ENCODE data around the gene ALCAM.

Gene ALCAM

DNA sequence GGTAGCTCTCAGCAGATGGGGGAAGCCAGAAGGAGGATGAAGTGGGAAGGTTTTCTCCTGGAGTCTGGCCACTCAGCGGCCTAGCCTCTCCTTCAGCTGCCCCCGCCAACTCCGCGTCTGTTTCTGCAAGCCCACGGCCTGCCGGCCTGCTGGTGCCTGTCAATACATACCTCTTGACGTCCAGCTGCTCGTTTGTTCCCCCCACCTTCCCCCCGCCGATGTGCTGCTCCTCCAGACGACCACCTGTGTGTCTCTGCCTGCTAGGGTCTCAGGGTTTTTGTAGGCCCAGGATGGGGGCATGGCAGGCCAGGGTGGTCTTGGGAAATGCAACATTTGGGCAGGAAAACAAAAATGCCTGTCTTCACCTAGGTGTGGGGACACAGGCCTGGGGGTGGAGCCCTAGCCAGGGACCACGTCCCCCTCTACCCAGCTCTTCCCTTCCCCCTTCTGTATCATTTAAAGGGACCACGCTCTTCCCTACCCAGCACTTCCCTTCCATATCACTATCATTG is 137.8 kb downstream of the ALCAM start:
- TF ChIP-seq, protein P1, sequence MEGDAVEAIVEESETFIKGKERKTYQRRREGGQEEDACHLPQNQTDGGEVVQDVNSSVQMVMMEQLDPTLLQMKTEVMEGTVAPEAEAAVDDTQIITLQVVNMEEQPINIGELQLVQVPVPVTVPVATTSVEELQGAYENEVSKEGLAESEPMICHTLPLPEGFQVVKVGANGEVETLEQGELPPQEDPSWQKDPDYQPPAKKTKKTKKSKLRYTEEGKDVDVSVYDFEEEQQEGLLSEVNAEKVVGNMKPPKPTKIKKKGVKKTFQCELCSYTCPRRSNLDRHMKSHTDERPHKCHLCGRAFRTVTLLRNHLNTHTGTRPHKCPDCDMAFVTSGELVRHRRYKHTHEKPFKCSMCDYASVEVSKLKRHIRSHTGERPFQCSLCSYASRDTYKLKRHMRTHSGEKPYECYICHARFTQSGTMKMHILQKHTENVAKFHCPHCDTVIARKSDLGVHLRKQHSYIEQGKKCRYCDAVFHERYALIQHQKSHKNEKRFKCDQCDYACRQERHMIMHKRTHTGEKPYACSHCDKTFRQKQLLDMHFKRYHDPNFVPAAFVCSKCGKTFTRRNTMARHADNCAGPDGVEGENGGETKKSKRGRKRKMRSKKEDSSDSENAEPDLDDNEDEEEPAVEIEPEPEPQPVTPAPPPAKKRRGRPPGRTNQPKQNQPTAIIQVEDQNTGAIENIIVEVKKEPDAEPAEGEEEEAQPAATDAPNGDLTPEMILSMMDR (IDR thresholded peaks at IDR 0.05; ENCODE audit: low read depth, low read length, missing control alignments): no peak
- no peak for DNase-seq (ENCODE audit: extremely low read depth, low read depth)
- no peak overlapping the region for H3K4me3 ChIP-seq (replicated peaks; ENCODE audit: low read depth, low read length)

- TF ChIP-seq, protein P1 (IDR thresholded peaks at IDR 0.05; ENCODE audit: low read depth, low read length, missing control alignments): no peak
- DNase-seq (ENCODE audit: extremely low read depth, low read depth): no peak
- H3K4me3 ChIP-seq (replicated peaks; ENCODE audit: low read depth, low read length): no peak overlapping the region
Observed at GRCh38 chr3:105505170-105505569, 138.5 kb downstream of the ALCAM start.

- TF ChIP-seq, protein P1 (IDR thresholded peaks at IDR 0.05; ENCODE audit: low read depth, low read length, missing control alignments): no peak
- no peak overlapping the region for H3K4me3 ChIP-seq (replicated peaks; ENCODE audit: low read depth, low read length)
- no peak for DNase-seq (ENCODE audit: extremely low read depth, low read depth)
Observed at GRCh38 chr3:105511031-105511430, 144.3 kb downstream of the ALCAM start.

DNA sequence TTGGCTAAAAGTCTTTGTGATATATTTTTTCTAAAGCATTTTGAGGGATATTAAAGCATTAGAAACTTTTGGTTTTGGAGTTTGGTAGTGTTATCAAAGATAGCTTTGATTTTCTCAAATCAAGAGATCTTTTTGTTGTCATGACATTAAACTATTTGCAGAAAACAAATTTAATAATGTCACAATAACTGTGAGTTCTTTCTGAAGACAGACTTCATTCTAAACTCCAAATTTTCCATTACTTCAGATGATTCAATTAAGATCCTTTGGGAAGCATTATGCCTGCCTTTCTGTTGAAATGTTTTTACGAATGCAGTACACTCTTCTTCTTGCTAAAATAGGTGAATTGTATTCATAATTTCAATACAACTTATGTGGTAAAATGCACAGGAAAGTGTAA is 145.4 kb downstream of the ALCAM start:
- no peak overlapping the region for H3K4me3 ChIP-seq (replicated peaks; ENCODE audit: low read depth, low read length)
- TF ChIP-seq, protein P1 (IDR thresholded peaks at IDR 0.05; ENCODE audit: low read depth, low read length, missing control alignments): no peak
- no peak for DNase-seq (ENCODE audit: extremely low read depth, low read depth)

- no peak overlapping the region for H3K4me3 ChIP-seq (replicated peaks; ENCODE audit: low read depth, low read length)
- DNase-seq (ENCODE audit: extremely low read depth, low read depth): no peak
- TF ChIP-seq, protein P1 (IDR thresholded peaks at IDR 0.05; ENCODE audit: low read depth, low read length, missing control alignments): no peak
Observed at GRCh38 chr3:105513042-105513441, 146.3 kb downstream of the ALCAM start.

DNA sequence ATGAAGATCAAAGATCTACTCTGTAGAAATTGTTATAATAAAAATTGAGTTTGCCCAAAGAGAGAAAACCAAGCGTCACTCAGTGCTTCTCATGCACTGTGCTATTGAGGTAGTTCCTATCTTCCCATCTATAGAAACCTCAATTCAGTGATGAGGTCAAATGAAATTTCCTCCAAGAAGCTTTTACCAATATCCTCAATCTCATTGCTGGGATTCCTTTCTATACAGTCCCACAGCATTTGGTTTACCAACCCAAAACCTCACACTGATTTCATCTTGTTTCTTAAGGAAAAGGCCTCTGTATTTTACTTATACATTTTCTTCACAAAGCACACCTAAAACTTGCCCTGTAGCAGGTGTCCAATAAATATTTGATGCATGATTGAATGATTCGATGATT is 147.2 kb downstream of the ALCAM start:
- no peak overlapping the region for H3K4me3 ChIP-seq (replicated peaks; ENCODE audit: low read depth, low read length)
- no peak for DNase-seq (ENCODE audit: extremely low read depth, low read depth)
- TF ChIP-seq, protein P1 (IDR thresholded peaks at IDR 0.05; ENCODE audit: low read depth, low read length, missing control alignments): no peak

- TF ChIP-seq, protein P1 (IDR thresholded peaks at IDR 0.05; ENCODE audit: low read depth, low read length, missing control alignments): no peak
- H3K4me3 ChIP-seq (replicated peaks; ENCODE audit: low read depth, low read length): no peak overlapping the region
- DNase-seq (ENCODE audit: extremely low read depth, low read depth): no peak
Observed at GRCh38 chr3:105515372-105515771, 148.7 kb downstream of the ALCAM start.

Data from HFF-Myc (cell line).